Stimulated activated CD4-positive, alpha-beta T cell treated with anti-CD3 and anti-CD28 coated beads, TNF-alpha, amount 100 ng/mL, for 1 hour (primary cell): ENCODE data around the gene MNX1.

Experiments
- DNase-seq, 3 donors: peaks; one replicate each; pipeline ENCODE4 v3.0.0-alpha.2; 2020; ENCODE audit warnings: low read depth in 3 of 3, low spot score in 1 of 3

The MNX1 gene

GRCh38 chr7:156979711-156980110 is 30.8 kb downstream of the MNX1 start:
- no peak for DNase-seq

- DNase-seq: no peak
These were observed 31.4 kb downstream of the MNX1 start for GRCh38 chr7:156979007-156979606.

GRCh38 chr7:156975620-156976019 is 34.8 kb downstream of the MNX1 start:
- DNase-seq: no peak

- DNase-seq: no peak
These were observed 40.5 kb downstream of the MNX1 start for GRCh38 chr7:156969972-156970420.

DNA sequence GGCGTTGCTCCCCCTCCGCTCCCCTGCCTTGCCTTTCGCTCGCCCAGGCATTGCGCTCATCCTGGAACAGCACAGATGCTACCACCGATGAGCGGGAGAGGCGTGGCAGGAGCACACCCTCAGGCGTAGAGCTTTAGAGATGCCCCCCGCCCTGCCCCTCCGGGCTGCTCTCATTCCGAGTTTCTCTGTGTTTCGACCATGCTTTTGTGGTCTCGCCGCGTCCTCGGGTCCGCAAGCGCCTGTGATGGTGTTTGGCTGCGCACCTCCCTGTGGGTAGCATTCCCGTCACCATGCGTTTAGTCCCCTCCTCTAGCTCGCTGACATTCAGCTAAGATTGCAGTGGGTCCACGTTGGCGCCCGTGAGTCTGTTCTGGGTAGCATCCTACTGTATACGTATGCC is 42.3 kb downstream of the MNX1 start:
- DNase-seq: no peak

- DNase-seq: no peak
These were observed 44.1 kb downstream of the MNX1 start for GRCh38 chr7:156966387-156966786.

- DNase-seq: no peak
These were observed 45.5 kb downstream of the MNX1 start for GRCh38 chr7:156964971-156965370.

- no peak for DNase-seq
These were observed 47.0 kb downstream of the MNX1 start for GRCh38 chr7:156963472-156963871.

DNA sequence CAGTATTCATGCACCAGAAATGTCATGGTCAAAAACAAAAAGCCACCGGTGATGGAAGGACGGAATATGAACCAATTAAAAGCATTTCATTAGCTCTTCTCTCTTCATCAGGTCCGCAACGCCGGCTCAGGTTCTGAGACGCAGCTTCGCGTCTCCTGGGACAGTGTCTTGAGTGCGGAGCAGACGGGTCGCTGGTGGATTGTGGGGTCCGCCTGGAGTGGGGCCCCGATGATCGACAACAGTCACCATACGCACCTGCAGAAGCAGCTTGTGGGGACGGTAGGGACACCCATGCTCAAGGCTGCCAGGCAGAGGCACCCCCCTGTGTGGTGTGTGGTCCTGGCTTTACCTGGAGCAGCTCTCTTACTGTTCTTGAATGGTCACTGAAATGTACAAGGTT is 47.6 kb downstream of the MNX1 start:
- no peak for DNase-seq

- DNase-seq: no peak
These were observed 48.3 kb downstream of the MNX1 start for GRCh38 chr7:156962145-156962544.

DNA sequence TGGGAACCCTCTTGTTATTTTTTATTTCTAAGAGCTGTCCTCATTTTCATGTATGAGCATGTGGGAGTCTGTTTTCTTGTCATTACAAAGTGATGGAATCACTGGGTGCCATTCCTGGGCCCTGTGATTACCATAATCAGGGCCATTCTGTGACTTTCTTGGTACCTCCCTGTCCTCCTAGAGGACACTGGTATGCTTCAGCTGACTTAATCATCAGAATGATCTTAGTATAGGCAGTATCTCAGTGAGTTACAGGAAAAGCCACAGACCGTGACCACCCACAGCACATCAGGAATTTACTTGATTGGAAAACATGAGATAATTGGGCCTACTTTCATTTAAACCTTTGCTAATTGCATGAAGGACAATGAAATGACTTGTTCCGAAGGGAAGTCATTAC is 53.7 kb downstream of the MNX1 start:
- no peak for DNase-seq

DNA sequence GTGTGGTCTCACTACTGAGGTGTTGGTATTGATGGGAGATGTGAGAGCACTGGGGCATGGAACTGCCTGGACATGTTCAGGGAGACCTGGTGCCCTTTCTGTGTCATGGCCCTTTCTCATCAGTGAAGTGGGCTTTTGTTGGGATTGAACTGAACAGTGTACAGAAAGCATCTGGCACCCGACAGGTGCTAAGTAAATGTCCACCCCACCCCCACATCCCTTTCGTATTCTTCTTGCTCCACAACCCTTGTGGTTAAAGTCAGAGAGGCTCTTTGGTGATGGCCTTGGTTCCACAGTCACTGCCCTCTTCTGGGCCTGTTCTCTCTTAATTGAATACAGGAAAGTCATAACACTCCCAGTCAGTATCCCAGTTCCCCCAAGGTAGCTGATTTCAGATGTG is 55.5 kb downstream of the MNX1 start:
- DNase-seq: no peak
